NCI-H2171 treated with DMSO at 0.1 percent for 48 hours (cell line): ENCODE results near the gene ITGAV.

ENCODE experiments used
- DNase-seq: peaks from one replicate; lab custom pipeline; 2025; lab: John Stamatoyannopoulos, UW

The ITGAV gene

DNA sequence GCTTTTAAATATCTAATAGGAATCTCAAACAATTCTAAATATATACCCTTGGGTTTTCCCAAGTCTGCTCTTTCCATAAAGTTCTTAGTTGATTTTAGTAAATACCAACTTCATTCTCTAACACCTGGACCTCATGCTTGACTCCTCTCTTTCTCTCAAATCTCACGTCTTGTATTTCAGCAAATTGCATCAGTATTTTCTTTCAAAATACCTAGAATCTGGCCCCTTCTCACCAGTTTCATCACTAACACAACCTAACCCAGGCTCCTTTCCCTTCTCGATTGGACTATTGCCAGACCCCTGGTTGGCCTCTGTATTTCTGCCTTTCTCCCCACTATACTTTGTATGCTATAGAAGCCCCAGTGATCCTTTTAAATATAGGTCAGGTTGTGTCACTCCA, 81.0 kb downstream of the ITGAV start:
- DNase-seq: no peak

- DNase-seq: no peak
These were observed 85.5 kb downstream of the ITGAV start for GRCh38 chr2:186675380-186675779.

DNA sequence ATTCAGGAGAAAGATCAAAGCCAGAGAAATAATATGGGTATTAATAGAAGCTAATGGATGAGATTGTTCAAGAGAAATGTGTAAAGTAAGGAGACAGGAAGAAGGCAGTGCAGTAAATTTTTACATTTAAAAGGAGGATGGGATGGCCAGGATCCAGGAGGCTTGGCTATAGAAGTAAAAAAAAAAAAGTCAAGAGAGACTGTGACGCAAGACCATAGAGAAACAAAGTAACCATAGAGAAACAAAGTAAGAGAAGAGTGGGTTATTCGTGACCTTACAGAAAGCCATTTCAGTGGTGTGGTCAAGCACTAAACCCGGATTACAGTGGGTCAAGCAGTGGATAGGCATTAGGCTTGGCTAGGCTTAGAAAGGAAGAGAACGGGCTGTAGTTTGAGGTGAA, 93.5 kb downstream of the ITGAV start:
- no peak for DNase-seq

GRCh38 chr2:186687807-186688211, 98.0 kb downstream of the ITGAV start:
- DNase-seq: peak; percentile 77

DNA sequence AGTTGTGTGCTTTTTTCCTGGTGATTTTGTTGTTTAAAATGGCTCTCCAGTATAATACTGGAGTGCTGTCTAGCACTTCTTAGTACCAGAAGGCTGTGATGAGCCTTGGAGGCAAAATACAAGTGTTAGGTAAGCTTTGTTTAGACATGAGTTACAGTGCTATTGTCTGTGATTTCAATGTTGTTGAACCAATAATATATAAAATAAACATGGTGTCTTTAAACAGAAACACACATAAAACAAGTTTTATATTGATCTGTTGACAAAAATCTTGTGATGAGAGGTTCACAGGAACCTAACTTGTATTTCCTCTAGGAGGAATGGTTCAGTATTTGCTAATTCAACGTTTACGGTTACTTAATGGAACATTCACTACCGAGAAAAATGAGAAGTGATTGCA, 99.0 kb downstream of the ITGAV start:
- no peak for DNase-seq

DNA sequence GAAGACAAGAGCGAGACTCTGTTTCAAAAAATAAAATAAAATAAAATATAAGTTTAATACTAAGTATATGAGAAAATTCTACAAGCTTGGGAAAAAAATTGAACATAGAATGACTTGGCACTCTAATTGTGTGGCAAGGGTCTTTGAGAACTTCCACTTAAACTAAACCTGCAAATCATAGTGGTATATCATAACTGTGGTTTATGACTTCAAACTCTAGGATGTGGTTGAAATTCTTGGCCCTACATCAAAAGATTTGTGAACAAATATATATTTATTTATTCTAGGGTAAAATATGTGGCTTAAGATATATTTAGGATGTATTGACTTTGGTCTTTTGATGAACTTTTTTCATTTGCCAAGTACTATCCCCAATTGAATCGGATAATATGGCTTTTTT, 100.9 kb downstream of the ITGAV start:
- no peak for DNase-seq

DNA sequence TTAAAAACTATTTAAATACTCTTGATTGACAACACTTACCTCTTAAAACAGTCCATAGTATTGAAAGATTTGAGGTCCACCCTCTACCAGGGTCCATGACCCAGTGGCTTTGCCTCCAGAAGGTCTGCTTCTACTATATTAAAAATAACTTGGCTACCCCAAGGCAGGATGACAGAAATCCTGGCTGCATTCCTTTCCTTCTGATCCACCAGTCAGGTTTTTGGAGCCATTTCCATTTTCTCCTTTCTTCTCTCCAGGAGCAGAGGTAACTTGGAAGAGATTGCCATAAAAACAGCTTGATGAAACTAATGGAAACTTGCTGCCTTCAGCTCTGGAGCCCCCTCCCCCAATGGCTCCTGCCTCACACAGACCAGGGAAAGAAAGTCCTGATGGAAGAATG, 101.4 kb downstream of the ITGAV start:
- DNase-seq: no peak

DNA sequence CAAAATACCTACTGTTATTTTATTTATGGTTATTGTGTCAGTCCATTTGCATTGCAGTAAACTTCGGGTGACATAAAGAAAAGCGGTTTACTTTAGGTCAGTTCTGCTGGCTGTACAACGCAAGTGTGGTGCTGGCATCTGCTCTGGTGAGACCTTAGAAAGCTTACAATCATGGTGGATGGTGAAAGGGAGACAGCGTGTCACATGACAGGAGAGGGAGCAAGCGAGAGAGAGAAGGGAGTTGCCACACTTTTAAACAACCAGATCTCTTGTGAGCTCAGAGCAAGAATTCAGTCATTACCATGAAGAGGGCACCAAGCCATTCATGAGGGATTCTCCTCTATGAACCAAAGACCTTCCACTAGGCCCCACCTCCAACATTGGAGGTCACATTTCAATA, 102.0 kb downstream of the ITGAV start:
- no peak for DNase-seq

DNA sequence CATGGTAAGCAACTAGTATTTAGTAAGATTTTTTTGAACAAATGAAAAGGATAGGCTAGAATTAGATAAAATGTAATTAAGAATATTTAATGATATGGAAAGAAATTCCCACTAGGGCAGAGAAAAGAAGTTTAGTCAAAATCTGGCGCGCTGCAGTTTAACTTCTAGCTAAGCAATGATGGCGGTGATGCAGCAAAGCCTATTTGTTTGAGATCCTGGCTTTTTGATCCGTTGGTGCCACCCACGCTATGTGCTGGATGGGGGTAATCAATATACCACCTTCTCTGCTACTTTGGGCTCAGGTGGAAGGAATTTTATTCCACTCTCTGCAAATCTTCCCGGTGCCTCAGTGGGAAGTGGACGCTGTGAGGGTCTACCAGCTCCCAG, 103.6 kb downstream of the ITGAV start:
- no peak for DNase-seq

- peak; percentile 59 for DNase-seq
These were observed 105.4 kb downstream of the ITGAV start for GRCh38 chr2:186695081-186695756.

DNA sequence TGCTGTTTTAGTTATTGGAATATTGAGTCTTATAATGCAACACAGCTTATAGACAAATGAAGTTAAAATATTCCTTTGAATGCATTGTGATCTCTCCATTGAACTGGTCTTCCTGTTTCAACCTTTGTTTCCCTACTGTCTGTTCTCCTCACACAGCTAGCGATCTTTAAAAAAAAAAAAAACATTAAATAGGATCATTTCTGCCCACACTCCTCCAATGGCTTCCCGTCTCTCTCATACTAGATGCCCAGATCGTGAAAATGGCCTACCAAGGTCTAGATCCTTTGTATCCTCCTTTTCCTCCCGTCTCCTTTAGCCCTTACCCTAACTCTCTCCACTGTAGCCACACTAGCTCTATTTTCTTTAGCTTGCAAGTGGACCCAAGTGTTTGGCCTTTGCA, 106.4 kb downstream of the ITGAV start:
- no peak for DNase-seq

DNA sequence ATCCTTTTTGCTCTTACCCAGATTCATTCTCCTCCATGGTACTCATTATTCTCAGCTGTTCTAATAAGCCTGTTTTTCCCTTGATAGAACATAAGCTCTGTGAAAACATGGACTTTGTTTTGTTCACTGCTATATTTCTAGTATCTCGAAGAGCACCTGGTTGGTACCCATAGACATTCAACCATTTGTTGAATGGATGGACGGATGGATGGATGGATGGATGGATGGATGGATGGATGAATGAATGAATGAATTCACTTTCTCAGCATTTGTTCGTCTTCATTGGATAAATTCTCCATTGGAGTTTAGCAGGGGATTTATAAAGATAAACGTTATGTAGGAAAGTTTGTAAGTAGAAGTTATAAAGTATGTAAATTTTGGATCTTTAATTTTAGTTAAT, 106.9 kb downstream of the ITGAV start:
- no peak for DNase-seq

DNA sequence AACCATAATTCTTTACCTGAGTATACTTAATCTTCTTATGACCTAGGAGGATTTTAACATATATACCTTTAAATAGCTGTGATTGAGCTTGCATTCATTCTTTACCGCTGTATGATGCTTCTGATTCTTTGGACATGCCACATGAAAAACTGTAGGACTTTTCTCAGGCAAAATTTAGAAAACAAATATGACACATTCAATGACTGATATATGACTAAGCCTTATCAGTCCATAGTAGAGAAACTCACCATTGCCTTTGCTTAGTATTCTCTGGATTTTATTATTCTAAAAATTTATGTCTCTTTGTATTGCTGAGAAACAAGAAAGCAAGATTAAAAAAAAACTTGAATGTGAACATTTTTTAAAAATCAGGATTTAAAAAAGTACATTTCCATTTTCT, 107.7 kb downstream of the ITGAV start:
- no peak for DNase-seq

- DNase-seq: no peak
These were observed 109.9 kb downstream of the ITGAV start for GRCh38 chr2:186699742-186700141.

DNA sequence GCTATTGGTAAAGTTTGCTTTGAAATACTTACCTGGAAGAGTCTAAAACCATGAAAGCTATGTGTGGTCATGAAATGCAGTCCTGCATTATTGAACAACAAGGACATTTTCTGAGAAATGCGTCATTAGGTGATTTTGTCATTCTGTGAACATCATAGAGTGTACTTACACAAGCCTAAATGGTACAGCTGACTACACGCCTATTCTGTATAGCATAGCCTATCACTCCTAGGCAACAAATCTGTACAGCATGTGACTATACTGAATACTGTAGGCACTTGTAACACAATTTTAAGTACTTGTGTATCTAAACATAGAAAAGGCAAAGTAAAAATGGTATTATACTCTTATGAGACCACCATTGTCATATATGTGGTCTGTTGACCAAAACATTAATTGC, 112.2 kb downstream of the ITGAV start:
- DNase-seq: no peak

DNA sequence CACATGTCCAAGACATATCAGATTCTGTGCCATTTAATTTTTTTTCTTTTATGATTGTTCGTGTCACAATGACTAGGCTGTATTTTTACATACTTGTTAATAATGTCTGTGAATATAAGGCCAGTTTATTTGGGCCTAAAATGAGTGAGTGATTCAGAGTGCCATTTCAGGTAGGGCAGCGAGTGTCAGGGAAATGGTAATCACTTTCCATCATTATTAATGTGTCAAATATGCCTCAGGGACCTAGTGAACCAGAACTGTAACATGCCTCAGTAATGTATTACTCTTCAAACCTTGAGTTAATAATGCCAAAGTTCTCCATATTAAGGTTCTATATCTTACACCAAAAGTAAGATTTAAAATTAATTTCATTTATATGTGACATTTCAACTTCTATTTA, 112.6 kb downstream of the ITGAV start:
- no peak for DNase-seq

- DNase-seq: no peak
These were observed 115.0 kb downstream of the ITGAV start for GRCh38 chr2:186704897-186705296.

DNA sequence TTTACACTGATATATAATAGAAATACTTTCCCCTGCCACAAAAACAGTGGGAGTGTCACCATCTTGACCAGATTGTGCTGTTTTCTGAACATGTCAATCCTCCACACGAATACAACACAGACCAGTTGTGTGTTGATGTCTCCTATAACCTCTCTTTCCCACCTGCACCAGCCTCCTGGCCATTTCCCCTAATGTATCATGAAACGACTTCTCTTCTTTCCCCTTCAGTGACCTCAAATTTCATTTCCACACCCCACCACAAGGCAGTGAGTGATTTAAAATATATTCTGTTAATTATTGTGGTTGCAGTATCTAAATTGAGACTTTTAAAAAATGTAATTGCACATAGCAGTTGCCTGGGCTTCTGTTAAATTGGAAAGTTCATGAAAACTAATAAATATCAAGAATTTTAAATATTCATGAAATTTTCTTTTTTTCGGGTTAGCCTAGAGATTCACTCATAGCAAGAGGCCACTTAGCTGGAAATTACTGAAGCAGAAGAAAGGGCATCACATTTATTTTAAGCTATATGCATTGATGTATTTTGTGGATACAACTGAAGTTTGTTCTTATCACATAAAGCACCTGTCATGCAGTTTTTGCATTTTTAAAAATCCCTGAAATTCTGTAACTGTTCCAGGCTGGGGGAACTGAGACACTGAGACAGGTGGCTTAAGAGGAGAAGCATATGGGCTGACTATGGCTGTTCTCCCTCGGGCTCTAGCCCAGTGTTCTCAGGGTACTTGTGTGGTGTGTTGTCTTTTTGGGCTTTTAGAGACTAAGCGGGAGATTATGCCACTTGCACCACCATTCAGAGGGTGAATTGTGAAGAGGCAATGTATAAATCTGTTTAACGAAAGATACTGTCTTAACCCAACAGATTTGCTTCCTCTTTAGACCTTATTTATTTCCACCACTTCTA, 119.9 kb downstream of the ITGAV start:
- peak; percentile 87 for DNase-seq

DNA sequence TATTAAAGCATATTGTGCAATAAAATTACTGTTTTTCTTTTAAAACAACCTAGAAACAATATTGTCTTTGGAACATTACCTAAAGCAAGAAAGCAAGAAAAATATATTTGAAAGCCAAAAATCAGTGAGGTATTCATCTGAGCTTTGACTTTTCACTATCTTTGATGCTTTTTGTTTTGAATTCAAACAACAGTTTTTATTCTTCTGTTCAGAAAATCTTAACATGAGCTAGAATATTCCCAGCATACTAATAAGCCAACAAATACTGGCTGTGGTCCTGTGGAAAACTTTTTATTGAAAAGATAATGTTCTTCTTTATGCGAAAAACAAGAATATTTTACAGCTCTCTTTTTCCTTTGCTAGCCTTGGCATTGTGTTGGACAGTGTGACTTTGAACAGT, 123.8 kb downstream of the ITGAV start:
- no peak for DNase-seq

DNA sequence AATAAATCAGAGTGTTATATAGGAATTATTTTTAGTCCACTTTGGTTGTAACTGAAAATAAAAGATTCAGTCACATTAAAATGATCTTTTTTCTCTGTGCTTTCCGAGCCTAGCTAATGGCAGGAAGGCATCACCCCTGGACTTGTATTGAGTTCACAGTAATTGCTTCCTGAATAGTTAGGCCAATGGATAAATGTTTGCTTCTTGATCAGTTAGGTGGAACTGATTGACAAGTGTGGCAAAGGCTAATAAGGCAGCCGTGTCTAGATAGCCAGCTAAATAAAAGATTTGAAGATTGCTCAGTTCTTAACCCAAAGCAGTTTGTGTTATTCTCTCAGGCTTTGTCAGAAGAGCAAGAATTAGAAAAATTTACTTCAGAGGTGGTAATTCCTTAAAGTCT, 124.8 kb downstream of the ITGAV start:
- no peak for DNase-seq

DNA sequence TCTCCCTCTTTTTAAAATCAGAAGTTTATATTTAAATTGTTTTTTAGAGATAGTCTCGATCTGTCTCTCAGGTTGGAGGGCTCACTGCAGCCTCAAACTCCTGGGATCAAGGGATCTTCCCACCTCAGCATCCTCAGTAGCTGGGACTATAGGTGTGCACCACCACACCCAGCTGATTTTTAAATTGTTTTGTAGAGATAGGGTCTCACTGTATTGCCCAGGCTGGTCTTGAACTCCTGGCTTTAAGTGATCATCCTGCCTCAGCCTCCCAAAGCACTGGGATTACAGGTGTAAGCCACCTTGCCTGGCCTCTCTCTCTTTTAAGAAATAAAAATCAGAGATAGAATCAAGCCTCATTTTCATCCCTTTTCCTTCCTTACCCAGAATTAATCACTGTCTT, 126.1 kb downstream of the ITGAV start:
- DNase-seq: no peak

DNA sequence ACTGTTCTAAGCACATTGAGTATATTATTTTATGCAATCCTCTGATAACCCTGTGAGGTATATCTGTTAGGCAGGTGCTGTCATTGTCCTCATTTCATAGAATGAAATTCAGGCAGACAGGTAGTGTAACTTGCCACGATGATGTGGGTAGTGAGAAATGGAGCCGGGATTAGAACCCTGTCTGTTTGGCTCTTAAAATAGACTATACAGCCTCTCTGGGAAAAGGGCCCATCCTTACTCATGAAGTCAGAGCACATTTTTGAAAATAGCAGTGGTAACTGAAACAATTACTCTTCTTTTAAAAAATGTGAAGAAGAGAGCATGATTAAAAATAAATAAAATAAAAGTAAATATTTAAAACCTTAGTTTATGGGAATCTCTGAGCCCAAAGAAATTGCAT, 127.0 kb downstream of the ITGAV start:
- DNase-seq: no peak

GRCh38 chr2:186717320-186718007, 127.6 kb downstream of the ITGAV start:
- peak; percentile 87 for DNase-seq
